ENCODE measurements around the gene PNPLA2.

- TF ChIP-seq MAX (IDR thresholded peaks at IDR 0.05; ENCODE audit: low read depth, low read length): no peak
- no peak for TF ChIP-seq KDM1A (IDR thresholded peaks at IDR 0.05; ENCODE audit: borderline replicate concordance)
- no peak for TF ChIP-seq ETV6 (conservative IDR thresholded peaks at IDR 0.05 in 1 of 2, IDR thresholded peaks at IDR 0.05 in 1 of 2; ENCODE audit: borderline replicate concordance in 1 of 2, low read depth in 1 of 2)
- no peak for TF ChIP-seq KAT2A (conservative IDR thresholded peaks at IDR 0.05; ENCODE audit: control insufficient read depth, low read depth, low read length)
- TF ChIP-seq FOXK2 (IDR thresholded peaks at IDR 0.05): no peak
These were observed 28.8 kb upstream of the PNPLA2 start, which contains the start of gene CEND1 for GRCh38 chr11:789943-790342.

All from GM12878 (cell line).